Effector memory CD8-positive, alpha-beta T cell (primary cell): ENCODE measurements around the gene PSPH.
"Not testable (repeated sequence)": the region's sequence is repeated elsewhere in the genome, so short reads cannot be mapped to it uniquely, and the experiment has no call there.

Source experiments
- ATAC-seq: fragments of 150-1000 bp; cut with Tn5 transposase; replicated peaks from 2 replicates; pipeline ENCODE4 v1.10.0; 2021; ENCODE audit warnings: mild to moderate bottlenecking, moderate library complexity
- DNase-seq, 3 experiments: peaks; one replicate each; pipeline ENCODE4 v3.0.0; 2021
- H3K27ac Mint-ChIP-seq, 2 donors: one replicate each; pipeline ENCODE4 v1.8.0; 2022; ENCODE audit warnings: mild to moderate bottlenecking in 2 of 2, mixed read lengths in 2 of 2, moderate library complexity in 2 of 2
- H3K27me3 Mint-ChIP-seq, 2 donors: one replicate each; pipeline ENCODE4 v1.8.0; 2022; ENCODE audit warnings: mixed read lengths in 2 of 2
- H3K36me3 Mint-ChIP-seq: one replicate; pipeline ENCODE4 v1.8.0; 2022; ENCODE audit warnings: mild to moderate bottlenecking, moderate library complexity, mixed read lengths; ENCODE audit not compliant: insufficient read depth
- H3K4me1 Mint-ChIP-seq, 2 donors: one replicate each; pipeline ENCODE4 v1.8.0; 2022; ENCODE audit warnings: low read depth in 2 of 2, mixed read lengths in 2 of 2
- H3K4me3 Mint-ChIP-seq, 2 donors: one replicate each; pipeline ENCODE4 v1.8.0; 2022; ENCODE audit warnings: mild to moderate bottlenecking in 2 of 2, mixed read lengths in 2 of 2, moderate library complexity in 2 of 2
- H3K9me3 Mint-ChIP-seq, 2 donors: one replicate each; pipeline ENCODE4 v1.8.0; 2022; ENCODE audit warnings: mixed read lengths in 2 of 2
- total RNA-seq, 9 experiments: gene quantifications; one replicate each; lab custom pipeline; 2026; lab: John Stamatoyannopoulos, UW

The PSPH gene
- 1.8 to 33.8 (median 7.9) reads per million in 9 experiments for total RNA-seq

DNA sequence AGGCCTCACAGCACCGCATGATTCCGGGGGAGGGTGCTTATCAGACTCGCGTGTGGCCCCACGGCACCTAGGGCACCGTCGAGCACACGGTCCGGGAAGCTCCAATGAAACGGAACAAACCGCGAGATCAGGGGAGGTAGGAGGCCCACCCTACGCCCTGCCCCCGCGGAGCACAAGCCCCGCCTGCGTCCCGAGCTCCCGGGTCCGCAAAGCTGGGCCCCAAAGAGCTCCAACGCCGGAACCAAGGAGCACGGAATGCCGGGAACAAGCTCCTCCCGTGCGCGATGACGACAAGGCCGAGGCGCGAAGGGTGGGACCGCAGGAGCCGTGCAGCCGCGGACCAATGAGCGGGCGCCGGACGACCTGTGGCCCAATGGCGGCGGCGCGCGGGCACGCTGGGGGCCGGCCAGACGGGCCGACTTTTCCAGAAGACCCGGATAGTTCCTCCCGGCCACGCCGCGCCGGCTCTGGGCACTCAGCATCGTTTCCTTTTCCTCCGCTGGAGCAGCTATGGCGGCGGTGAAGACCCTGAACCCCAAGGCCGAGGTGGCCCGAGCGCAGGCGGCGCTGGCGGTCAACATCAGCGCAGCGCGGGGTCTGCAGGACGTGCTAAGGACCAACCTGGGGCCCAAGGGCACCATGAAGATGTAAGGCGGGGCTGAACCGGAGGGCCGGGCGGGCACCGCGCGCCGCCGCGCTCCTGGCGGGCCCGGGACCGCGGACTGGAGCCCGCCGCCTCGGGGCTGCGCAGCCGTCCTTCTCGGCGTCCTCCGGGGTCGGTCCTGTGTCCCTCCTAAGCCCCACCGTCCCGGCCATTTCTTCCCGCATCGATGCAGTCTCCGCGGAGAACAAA, at the start of gene PSPH, which contains the start of gene CCT6A:
TSS of gene PSPH (minus strand) at position 106 of the 853 bp plus-strand sequence. CDS start 30,232 bp downstream, outside the sequence.
TSS of gene CCT6A (plus strand) at position 427 of the 853 bp plus-strand sequence. CDS start at position 511, 84 bp downstream.
- Mint-ChIP-seq H3K4me3 (peak within 1 kb of the TSS; percentile 84 to 93), H3K36me3 (peaks cover 33% of the 10 kb centered on the region), H3K27ac (peak within 1 kb of the TSS; percentile 85 to 95), H3K4me1 (peaks cover 11 to 22% of the 10 kb centered on the region in 2 donors), H3K9me3 (no peaks in the 10 kb centered on the region), H3K27me3 (no peaks in the 10 kb centered on the region)
- ATAC-seq (peak; percentile 90), DNase-seq (peak; percentile 75 to 78 (median 78))

DNA sequence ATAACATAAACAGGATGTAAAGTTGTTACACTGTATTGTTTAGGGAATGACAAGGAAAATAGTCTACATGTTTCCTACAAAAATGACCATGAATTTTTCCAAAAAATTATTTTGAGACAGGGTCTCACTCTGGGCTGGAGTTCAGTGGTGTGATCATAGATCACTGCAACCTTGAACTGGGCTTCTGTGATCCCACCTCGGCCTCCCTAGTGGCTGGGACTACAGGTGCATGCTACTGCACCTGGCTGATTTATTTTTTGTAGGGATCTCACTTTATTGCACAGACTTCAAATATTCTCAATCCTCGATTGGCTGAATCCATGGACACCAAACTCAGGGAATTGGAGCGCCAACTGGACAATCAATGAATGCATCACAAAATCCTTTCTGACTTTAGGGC, 48.4 kb upstream of the PSPH start:
- Mint-ChIP-seq H3K36me3 (peaks cover 71% of the 10 kb centered on the region), H3K9me3 (no peaks in the 10 kb centered on the region), H3K27me3 (no peaks in the 10 kb centered on the region), H3K27ac (peak overlapping the region in 1 of 2 donors; percentile 49), H3K4me1 (peaks cover 2 to 9% of the 10 kb centered on the region in 2 donors), H3K4me3 (no peak overlapping the region)
- DNase-seq (no peak), ATAC-seq (no peak)

DNA sequence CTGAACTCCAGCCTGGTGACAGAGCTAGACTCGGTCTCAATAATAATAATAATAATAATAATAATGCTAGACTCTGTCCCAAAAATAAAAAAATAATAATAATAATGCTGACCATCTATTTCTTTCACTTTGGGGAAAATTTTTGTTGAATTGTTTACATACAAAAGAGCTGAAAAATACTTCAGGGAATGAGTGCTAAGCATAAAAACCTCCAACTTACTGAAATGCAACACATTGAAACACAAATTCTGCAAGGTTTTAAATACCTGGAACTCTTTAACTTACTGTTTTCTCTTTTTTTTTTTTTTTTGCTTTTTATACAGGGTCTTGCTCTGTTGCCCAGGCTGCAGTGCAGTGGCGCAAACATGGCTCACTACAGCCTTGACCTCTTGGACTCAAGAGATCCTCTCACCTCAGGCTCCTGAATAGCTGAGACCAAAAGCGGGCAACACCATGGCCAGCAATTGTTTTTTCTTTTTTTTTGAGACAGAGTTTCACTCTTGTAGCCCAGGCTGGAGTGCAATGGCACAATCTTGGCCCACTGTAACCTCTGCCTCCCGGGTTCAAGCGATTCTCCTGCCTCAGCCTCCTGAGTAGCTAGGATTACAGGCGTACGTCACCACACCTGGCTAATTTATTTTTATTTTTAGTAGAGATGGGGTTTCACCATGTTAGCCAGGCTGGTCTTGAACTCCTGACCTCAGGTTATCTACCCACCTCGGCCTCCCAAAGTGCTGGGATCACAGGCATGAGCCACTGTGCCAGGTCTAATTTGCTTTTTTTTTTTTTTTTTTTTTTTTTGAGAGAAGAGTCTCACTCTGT, 47.2 kb upstream of the PSPH start:
- not testable (repeated sequence) for H3K27me3 Mint-ChIP-seq, ATAC-seq, H3K27ac Mint-ChIP-seq, H3K9me3 Mint-ChIP-seq, H3K4me3 Mint-ChIP-seq, H3K4me1 Mint-ChIP-seq, DNase-seq
- peaks cover 65% of the 10 kb centered on the region for H3K36me3 Mint-ChIP-seq

DNA sequence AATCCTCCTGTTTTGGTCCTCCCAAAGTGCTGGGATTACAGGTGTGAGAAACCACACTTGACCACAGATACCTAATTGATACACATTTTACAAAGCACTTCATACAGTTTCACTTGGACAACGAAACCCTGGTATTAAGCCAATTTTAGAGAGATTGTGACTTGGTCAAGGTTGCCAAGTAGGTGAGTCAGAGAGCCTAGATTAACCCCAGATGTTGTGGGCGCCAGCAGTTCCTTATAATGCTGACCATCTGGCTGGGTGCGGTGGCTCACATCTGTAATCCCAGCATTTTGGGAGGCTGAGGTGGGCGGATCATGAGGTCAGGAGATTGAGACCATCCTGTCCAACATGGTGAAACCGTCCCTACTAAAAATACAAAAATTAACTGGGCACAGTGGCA, 46.5 kb upstream of the PSPH start:
- Mint-ChIP-seq H3K4me1 (peaks cover 0 to 9% of the 10 kb centered on the region in 2 donors), H3K9me3 (no peaks in the 10 kb centered on the region), H3K27ac (peak overlapping the region in 1 of 2 donors; percentile 5), H3K4me3 (no peak overlapping the region), H3K27me3 (no peaks in the 10 kb centered on the region), H3K36me3 (peaks cover 58% of the 10 kb centered on the region)
- DNase-seq (no peak), ATAC-seq (no peak)

DNA sequence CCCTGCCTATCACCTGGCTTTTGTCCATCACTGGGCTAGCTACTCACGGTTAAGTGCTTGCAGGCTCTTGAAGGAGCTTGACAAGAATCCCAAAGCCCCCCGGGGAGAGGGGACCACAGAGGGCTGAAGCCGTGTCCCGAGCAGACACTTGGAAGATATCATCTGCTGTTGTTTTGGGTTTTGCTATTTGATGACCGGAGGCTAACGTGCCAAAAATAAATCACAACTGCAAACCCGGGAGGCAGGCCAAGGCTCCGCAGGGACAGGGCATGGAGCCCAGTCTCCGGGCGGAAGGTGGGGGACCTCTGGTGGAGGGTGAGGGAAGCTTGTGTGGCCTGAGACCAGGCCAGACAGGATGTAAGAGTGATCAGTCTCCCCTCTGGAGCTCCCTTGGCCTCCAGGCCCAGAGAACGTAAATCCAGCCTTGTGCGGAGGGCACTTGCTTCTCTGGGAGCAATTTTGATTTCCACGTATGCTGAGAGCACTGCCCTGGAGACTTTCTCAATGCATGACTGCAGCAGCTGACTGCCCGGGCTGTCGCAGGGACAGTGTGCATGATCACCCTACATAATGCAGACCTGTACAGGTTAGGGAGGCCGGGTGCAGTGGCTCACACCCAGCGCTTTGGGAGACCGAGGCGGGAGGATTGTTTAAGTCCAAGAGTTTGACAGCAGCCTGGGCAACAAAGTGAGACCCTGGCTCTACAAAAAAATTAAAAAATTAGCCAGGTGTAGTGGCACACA, 41.7 kb upstream of the PSPH start, which contains the start of gene PHKG1:
TSS of gene PHKG1 (minus strand) at position 164 of the 743 bp plus-strand sequence. CDS start 4,011 bp downstream, outside the sequence.
- DNase-seq (no peak), ATAC-seq (no peak)
- Mint-ChIP-seq H3K27me3 (no peaks in the 10 kb centered on the region), H3K4me3 (no peak within 1 kb of the TSS), H3K4me1 (no peaks in the 10 kb centered on the region), H3K27ac (no peak within 1 kb of the TSS), H3K9me3 (no peaks in the 10 kb centered on the region), H3K36me3 (peaks cover 23% of the 10 kb centered on the region)

DNA sequence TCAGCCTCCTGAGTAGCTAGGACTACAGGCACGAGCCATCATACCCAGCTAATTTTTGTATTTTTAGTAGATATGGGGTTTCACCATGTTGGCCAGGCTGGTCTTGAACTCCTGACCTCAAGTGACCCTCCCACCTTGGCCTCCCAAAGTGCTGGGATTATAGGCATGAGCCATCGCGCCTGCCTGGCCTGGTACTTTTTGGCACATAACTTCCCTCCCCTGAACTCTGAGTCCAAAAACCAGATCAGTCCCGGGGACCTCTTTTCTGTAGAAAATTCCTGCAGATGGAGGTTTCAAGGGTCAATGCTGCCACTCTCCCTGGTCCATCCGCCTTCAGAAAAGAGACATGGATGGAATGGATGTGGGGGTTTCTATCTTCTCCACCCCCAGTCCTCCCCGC, 41.1 kb upstream of the PSPH start:
- ATAC-seq, H3K9me3 Mint-ChIP-seq, DNase-seq, H3K27ac Mint-ChIP-seq, H3K4me3 Mint-ChIP-seq, H3K27me3 Mint-ChIP-seq, H3K4me1 Mint-ChIP-seq: not testable (repeated sequence)
- peaks cover 25% of the 10 kb centered on the region for H3K36me3 Mint-ChIP-seq

DNA sequence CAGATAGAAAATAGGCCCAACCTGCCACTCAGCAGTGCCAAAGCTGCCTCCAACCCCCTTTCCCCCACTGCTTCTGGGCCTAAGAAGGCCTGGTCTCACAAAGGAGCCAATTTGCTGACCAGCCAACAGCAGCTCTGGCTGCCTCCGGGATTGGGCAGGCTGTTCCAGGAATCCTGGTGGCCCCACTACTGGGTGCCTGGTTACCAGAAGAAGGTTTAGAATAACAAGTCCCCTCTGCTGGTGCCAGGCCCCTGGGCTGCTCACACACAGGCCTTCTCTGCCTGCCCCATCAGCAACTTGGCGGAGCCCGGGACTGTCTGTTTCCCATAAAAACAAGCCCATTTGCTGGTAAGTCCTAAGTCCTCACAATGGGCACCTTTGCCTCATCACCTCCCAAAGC, 40.3 kb upstream of the PSPH start:
- H3K27ac Mint-ChIP-seq = no peak overlapping the region
- H3K4me1 Mint-ChIP-seq = no peaks in the 10 kb centered on the region
- no peak for ATAC-seq
- H3K36me3 Mint-ChIP-seq = peaks cover 23% of the 10 kb centered on the region
- DNase-seq = no peak
- H3K9me3 Mint-ChIP-seq = no peaks in the 10 kb centered on the region
- H3K4me3 Mint-ChIP-seq = no peak overlapping the region
- H3K27me3 Mint-ChIP-seq = no peaks in the 10 kb centered on the region

DNA sequence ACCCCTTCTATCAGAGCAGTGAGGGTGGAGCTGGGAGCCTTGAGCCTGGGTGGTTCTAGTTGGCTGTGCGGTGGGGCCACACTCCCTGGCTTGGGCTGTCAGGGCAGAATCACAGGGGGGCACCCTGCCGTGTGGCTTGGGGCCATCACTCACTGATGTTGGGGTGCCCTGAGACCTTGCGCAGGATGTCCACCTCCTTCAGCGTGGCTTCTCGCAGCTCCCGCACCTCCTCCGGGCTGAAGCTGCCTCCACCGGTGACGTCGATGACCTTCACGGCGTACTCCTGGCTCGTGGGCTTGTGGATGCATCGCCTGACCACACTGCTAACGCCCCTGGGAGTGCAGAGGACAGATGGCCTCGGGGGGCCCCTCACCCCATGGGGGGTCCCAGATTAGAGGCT, 36.2 kb upstream of the PSPH start:
- no peak overlapping the region for H3K27ac Mint-ChIP-seq
- no peaks in the 10 kb centered on the region for H3K4me1 Mint-ChIP-seq
- no peak overlapping the region for H3K4me3 Mint-ChIP-seq
- H3K9me3 Mint-ChIP-seq = no peaks in the 10 kb centered on the region
- ATAC-seq (no peak), DNase-seq (no peak)
- peaks cover 29% of the 10 kb centered on the region for H3K36me3 Mint-ChIP-seq
- no peaks in the 10 kb centered on the region for H3K27me3 Mint-ChIP-seq

DNA sequence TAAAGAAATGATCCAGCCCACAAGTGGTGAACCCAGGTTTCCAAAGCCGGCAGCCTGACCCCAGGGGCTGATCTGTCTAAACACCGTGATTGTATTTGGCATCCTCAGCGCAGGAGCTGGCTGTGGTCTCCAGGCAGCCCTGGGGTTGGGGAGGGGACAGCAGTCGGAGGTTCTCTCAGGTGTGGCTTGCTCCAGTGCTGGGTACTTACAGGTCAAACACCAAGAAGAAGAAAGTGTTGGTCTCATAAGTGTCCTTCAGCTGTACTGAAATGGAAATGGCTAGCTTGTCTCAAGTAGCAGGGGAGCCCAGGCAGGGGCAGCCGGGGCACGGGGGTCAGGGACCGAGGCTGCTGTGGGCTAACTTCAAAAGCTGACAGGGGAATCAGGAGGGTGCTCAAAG, 35.5 kb upstream of the PSPH start:
- Mint-ChIP-seq H3K27ac (peak overlapping the region in 1 of 2 donors; percentile 52), H3K27me3 (no peaks in the 10 kb centered on the region), H3K9me3 (no peaks in the 10 kb centered on the region), H3K4me1 (no peaks in the 10 kb centered on the region), H3K4me3 (no peak overlapping the region), H3K36me3 (peaks cover 35% of the 10 kb centered on the region)
- DNase-seq = no peak
- ATAC-seq = no peak

DNA sequence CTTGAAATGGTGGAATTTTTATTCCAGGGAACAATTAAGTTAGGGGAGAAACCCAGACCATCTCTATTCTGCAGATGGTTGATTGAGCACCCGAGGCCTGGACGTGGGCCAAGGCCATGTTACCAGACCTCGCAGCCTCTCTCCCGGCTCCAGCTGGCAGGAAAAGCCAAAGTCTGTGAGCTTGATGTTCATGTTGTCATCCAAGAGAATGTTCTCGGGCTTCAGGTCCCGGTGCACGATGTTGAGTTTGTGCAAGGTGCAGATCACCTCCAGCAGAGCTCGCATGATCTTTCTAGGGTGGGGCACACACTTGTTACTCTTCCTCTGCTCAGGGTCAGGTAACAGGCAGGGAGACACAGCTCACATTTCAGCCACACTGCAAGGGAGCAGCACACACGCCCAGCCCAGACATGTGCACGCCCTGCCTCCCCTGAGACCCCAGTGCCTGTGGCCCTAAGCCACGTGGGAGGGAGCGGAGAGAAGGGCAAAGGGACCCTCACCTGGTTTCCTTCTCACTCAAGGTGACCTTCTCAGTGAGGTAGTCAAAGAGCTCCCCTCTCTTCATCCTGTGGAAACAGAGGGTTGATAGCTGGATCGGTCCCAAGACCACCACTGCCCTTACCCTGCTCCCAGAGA, 32.0 kb upstream of the PSPH start:
- H3K36me3 Mint-ChIP-seq = peaks cover 31% of the 10 kb centered on the region
- no peak overlapping the region for H3K4me3 Mint-ChIP-seq
- DNase-seq = no peak
- ATAC-seq = no peak
- H3K27me3 Mint-ChIP-seq = no peaks in the 10 kb centered on the region
- H3K27ac Mint-ChIP-seq = no peak overlapping the region
- H3K4me1 Mint-ChIP-seq = no peaks in the 10 kb centered on the region
- no peaks in the 10 kb centered on the region for H3K9me3 Mint-ChIP-seq

DNA sequence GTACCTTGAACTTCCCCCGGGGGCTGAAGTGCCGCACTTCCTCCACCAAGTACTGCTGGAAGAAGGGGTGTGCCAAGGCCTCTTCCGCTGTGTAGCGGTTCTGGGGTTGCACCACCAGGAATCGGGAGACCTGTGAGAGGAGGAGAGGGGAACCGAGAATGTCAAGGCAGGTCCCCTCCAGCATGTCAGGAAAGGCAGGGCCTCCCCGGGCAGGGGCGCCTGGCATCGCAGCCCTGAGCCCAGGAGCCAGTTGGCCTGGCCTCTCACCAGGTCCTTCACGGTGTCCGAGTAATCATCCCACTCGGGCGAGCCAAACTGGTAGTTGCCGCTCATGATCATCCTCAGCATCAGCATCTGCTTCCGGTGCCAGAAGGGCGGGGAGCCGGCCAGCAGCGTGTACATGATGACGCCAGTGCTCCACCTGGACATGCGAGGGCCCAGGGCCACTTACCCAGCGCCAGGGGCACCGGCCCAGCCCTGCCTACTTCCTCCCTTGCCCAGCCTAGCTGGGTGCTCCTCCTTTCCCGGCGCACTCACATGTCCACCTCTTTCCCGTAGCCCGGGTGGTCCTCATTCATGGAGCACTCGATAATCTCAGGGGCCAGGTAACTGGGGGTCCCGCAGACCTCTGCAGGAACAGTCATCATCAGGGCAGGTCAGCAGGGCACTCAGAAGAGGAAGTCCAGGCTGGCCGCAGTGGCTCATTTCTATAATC, 30.5 kb upstream of the PSPH start:
- H3K27ac Mint-ChIP-seq = no peak overlapping the region
- no peak for DNase-seq
- no peak for ATAC-seq
- H3K27me3 Mint-ChIP-seq = no peaks in the 10 kb centered on the region
- peaks cover 25% of the 10 kb centered on the region for H3K36me3 Mint-ChIP-seq
- no peaks in the 10 kb centered on the region for H3K9me3 Mint-ChIP-seq
- H3K4me1 Mint-ChIP-seq = no peaks in the 10 kb centered on the region
- no peak overlapping the region for H3K4me3 Mint-ChIP-seq

DNA sequence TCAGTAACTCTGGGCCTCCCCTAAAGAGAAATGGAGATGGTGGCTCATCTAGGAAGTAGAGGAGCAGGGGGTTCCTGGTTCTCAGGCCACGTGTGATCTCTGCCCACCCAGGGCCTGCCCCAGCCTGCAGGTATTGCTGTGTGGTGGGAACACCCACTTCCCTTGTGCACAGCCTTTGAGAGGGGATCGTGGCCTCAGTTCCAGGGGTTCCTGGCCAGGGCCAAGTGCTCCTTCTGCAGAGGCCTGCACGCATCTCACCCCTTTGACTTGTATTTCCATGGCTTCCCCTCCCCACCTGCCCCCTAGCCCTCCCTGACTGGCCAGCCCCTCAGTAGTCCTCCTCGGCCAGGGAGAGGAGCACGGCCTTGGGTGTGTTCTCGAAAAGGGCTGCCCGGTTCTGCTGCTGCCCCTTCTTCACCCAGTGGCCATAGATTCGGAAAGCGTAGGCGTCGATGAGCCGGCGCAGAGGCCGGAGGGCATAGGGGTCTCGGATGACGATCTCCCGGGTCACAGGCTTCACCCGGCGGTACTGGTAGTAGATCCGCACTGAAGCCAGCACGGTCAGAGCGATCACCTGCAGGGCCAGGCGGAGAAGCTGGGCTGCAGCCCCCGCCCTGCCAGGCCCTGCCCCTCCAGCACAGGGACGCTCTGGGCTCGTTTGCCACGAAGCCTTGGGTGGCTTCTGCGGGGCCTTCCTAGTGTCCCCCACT, 29.6 kb upstream of the PSPH start:
- not testable (repeated sequence) for H3K4me1 Mint-ChIP-seq, H3K27ac Mint-ChIP-seq
- peaks cover 19% of the 10 kb centered on the region for H3K36me3 Mint-ChIP-seq

More for the DNA sequence above, 29.6 kb upstream of the PSPH start:
- H3K9me3 Mint-ChIP-seq, ATAC-seq, H3K27me3 Mint-ChIP-seq, DNase-seq, H3K4me3 Mint-ChIP-seq: not testable (repeated sequence)
